ENCODE measurements around the gene TJP1. TPM values are rescaled to one million over a fixed set of nuclear protein-coding genes. Genes with fewer than 3 reads are reported as not detected.

The TJP1 gene
- total and polyA plus RNA-seq, 2 experiments from 2014 or later, result 34.4 to 88.7 TPM

- Histone ChIP-seq H3K27ac (no peak overlapping the region), H4K20me1 (ENCODE audit: insufficient read depth, poor library complexity, severe bottlenecking) (no peaks in the 10 kb centered on the region), H3K4me3 (no peak overlapping the region), H3K27me3 (no peaks in the 10 kb centered on the region), H3K4me2 (no peak overlapping the region), H3K36me3 (replicated peaks; ENCODE audit: insufficient read depth, low read depth) (no peaks in the 10 kb centered on the region), H3K9me3 (ENCODE audit: low read depth) (no peaks in the 10 kb centered on the region), H3K9me2 (replicated peaks; ENCODE audit: insufficient read depth) (no peaks in the 10 kb centered on the region), H3K4me1 (ENCODE audit: insufficient read depth) (peaks cover 12% of the 10 kb centered on the region), H2AFZ (no peak overlapping the region), H3K79me2 (no peaks in the 10 kb centered on the region)
- DNase-seq (ENCODE audit: low spot score), result no peak
- WGBS (ENCODE audit: low lambda C conversion rate, missing lambda C conversion rate), result 90% methylated on average over 4 of the region's 4 CpGs
- TF ChIP-seq CTCF (IDR thresholded peaks at IDR 0.05; ENCODE audit: poor library complexity) (no peak), EZH2phosphoT487 (IDR thresholded peaks at IDR 0.05; ENCODE audit: low read depth, severe bottlenecking, unreplicated experiment) (no peak), EZH2 (IDR thresholded peaks at IDR 0.05; ENCODE audit: borderline replicate concordance) (no peak)
These were observed 41.2 kb upstream of the TJP1 start for GRCh38 chr15:29863438-29863837.

- Histone ChIP-seq H3K27me3 (no peaks in the 10 kb centered on the region), H3K4me3 (no peak overlapping the region), H3K4me2 (no peak overlapping the region), H3K36me3 (replicated peaks; ENCODE audit: insufficient read depth, low read depth) (no peaks in the 10 kb centered on the region), H2AFZ (no peak overlapping the region), H3K4me1 (ENCODE audit: insufficient read depth) (peaks cover 12% of the 10 kb centered on the region), H3K79me2 (no peaks in the 10 kb centered on the region), H3K9me3 (ENCODE audit: low read depth) (no peaks in the 10 kb centered on the region), H3K9me2 (replicated peaks; ENCODE audit: insufficient read depth) (no peaks in the 10 kb centered on the region), H4K20me1 (ENCODE audit: insufficient read depth, poor library complexity, severe bottlenecking) (no peaks in the 10 kb centered on the region), H3K27ac (no peak overlapping the region)
- DNase-seq (ENCODE audit: low spot score), result no peak
- WGBS (ENCODE audit: low lambda C conversion rate, missing lambda C conversion rate), result 57% methylated on average over 2 of the region's 2 CpGs
- TF ChIP-seq EZH2 (IDR thresholded peaks at IDR 0.05; ENCODE audit: borderline replicate concordance), result no peak
- TF ChIP-seq CTCF (IDR thresholded peaks at IDR 0.05; ENCODE audit: poor library complexity), result no peak
These were observed 40.0 kb upstream of the TJP1 start for GRCh38 chr15:29862271-29862670.

- Histone ChIP-seq H3K4me1 (ENCODE audit: insufficient read depth) (peaks cover 12% of the 10 kb centered on the region), H3K4me3 (no peak overlapping the region), H3K4me2 (no peak overlapping the region), H4K20me1 (ENCODE audit: insufficient read depth, poor library complexity, severe bottlenecking) (no peaks in the 10 kb centered on the region), H3K36me3 (replicated peaks; ENCODE audit: insufficient read depth, low read depth) (no peaks in the 10 kb centered on the region), H3K9me3 (ENCODE audit: low read depth) (no peaks in the 10 kb centered on the region), H3K27me3 (no peaks in the 10 kb centered on the region), H3K79me2 (no peaks in the 10 kb centered on the region), H3K9me2 (replicated peaks; ENCODE audit: insufficient read depth) (no peaks in the 10 kb centered on the region), H2AFZ (no peak overlapping the region), H3K27ac (no peak overlapping the region)
- WGBS (ENCODE audit: low lambda C conversion rate, missing lambda C conversion rate), result 88% methylated on average over 2 of the region's 2 CpGs
- DNase-seq (ENCODE audit: low spot score), result no peak
- no peak for TF ChIP-seq CTCF (IDR thresholded peaks at IDR 0.05; ENCODE audit: poor library complexity)
- no peak for TF ChIP-seq EZH2phosphoT487 (IDR thresholded peaks at IDR 0.05; ENCODE audit: low read depth, severe bottlenecking, unreplicated experiment)
- TF ChIP-seq EZH2 (IDR thresholded peaks at IDR 0.05; ENCODE audit: borderline replicate concordance), result no peak
These were observed 38.6 kb upstream of the TJP1 start for GRCh38 chr15:29860872-29861271.
